ENCODE data around the gene RHOU. TPM values are rescaled to one million over a fixed set of nuclear protein-coding genes. Genes with fewer than 3 reads are reported as not detected.

The RHOU gene
- 0.37 and 0.39 TPM in 2 replicates for total RNA-seq

DNA sequence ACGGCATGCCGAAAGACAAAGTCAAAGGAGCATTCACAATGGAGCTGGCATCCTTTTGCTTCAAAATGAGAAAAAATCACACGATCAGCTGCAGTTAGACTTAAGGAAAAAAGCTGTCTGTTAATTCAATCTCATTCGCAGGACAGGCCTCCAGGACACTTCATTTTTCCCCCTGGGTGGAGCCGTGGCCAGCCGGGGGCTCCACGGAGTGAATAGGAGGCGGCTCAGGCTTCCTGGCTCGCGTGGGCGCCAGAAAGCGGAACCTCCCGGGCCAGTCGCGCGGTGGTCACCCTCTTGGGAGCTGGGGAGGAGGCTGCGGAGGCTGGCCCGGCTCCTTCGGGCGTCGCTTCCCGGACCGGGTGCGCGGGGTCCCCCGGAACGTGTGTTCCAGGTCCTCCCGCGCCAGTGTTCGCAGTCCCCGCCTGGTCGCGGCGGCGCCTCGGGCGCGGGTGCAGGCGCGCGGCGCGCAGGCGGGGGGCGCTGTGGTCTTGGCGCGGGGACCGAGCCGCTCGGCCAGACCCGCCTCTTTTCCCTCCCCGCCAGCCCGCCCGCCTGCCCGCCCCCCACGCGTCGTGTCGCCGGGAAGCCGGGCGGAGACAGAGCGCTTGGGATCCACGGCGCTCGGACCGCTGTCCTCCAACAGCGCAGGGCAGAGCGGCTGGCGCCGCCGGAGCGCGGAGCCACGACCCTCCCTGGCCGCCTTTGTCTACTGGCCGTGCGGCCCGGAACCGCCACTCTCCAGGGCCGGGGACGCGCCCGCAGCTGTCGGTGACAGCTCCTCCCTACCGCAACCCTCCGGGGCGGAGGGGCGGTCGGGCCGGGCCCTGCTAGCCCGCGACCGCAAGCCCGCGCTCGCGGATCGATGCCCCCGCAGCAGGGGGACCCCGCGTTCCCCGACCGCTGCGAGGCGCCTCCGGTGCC is at the start of gene RHOU:
RHOU (plus strand) TSS at position 599 of the 921 bp plus-strand sequence; CDS start at position 863, 264 bp downstream.

Other genes starting within 250 kb of the RHOU start
- gene RNF187, start 248.1 kb upstream of the RHOU start, total RNA-seq, result 32.6 and 34.9 TPM in 2 replicates

Measured in subcutaneous preadipocyte (primary cell).